ENCODE measurements around the gene DES. TPM values are rescaled to one million over a fixed set of nuclear protein-coding genes. Genes with fewer than 3 reads are reported as not detected.

The DES gene
- total RNA-seq, 1 experiment from 2014 or later, result 0.17 TPM

DNA sequence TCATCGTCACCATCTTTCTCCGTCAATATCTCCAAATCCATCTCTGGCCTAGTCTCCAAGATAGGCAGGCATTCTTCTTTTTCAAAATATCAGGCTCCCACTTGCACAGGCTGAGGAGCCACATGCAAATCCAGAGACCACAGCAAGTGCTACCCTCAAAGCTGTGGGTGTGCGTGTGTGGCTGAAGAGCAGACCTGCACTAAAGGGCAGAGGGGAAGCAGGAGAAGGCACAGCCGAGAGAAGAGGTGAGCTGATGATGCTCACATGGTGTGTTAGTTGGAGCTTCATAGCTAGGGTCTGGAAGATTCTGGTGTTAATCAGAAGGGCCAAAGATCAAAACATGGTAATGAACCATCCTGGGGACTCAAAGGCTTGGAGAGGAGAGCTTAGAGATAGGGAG, 20.3 kb downstream of the DES start:
- DNase-seq (ENCODE audit: low read depth), result no peak

DNA sequence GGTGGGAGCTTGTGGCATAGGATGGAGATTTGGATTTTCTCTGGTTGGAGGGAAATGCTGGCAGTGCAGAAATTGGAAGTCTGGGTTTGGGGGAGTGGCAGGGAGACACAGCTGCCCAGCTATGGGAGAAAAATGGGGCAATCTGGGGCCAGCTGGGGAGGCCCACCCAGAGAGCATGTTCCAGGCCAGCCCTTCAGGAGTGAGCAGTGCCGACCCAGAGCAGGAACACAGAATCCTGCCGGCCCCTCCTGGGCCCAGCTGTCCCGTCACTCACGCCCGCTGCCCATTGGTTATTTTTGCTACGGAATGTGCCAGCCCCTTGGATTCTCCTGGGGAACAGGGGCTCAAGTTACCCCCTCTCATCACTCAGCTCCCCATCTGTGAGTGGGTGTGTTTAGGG, 21.3 kb downstream of the DES start:
- DNase-seq (ENCODE audit: low read depth), result no peak

DNA sequence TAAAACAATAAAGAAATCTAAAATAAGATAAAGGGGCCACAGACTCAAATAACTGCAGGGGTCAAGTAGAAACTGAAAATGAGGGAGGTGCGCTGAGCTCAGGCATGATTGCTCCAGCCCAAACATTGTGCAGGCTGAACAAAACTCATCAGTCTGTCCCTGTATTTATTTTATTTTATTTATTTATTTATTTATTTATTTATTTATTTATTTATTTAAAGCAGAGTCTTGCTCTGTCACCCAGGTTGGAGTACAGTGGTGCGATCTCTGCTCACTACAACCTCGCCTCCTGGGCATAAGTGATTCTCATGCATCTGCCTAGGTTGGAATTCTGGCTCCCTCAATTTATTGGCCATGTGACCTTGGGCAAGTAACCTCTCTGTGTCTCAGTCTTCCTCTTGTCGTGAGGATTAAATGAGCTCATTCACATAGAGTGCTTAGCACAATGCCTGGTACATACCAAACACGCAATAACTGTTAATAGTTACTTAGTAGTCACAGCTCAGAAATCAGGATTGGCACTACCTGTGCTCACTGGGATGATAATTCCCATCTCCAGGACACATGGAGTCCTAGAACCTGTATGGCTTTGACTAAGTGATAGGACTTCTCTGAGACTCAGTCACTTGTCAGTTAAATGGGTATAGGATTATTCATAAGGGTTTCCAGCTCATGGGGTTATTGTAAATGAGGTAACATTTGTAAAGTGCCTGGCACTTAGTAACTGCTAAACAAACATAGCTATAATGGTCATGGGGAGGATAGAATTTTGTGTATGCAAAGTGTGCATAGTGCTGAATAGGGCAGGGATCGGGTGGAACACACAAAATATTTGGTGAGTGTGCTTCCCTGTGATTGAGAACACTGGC, 22.4 kb downstream of the DES start:
- no peak for DNase-seq (ENCODE audit: low read depth)

DNA sequence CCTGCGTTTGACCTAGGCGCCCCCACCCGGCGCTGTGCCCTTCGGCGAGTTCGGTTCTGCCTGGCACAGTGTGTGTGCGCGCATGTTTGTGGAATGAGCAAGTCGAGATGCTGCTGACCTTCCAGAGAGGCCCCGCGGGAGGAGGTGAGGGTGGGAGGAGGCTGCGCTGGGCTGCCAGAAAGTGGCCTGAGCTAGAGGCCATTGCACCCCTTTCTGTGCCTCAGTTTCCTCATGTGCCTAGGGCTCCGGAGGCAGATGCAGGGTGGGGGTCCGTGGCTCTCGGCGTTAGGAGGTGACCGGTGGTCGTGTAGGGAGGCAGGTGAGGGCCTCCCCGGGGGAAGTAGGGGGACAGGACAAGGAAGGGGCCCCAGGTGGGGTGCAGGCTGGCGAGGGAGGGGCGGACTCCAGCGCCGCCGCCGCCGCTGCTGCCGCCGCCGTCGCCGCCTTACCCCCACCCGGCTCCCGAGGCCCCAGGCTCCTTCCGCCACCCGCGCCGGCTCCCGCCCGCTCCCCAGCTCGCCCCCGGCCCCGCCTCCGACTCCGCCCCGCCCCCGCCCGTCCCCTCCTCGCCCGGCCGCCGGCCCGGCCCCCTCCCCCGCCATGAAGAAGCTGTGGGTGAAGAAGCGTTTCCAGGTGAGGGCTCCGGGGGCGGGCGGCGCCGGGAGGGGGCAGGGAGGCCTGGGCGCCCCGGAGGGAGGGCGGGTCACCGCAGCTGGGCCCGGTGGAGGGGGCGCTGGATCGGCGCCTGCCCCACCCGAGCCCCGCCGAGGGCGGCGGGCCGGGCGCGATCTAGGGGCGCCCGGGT, 23.5 kb downstream of the DES start:
- DNase-seq (ENCODE audit: low read depth), result peak; percentile 59

DNA sequence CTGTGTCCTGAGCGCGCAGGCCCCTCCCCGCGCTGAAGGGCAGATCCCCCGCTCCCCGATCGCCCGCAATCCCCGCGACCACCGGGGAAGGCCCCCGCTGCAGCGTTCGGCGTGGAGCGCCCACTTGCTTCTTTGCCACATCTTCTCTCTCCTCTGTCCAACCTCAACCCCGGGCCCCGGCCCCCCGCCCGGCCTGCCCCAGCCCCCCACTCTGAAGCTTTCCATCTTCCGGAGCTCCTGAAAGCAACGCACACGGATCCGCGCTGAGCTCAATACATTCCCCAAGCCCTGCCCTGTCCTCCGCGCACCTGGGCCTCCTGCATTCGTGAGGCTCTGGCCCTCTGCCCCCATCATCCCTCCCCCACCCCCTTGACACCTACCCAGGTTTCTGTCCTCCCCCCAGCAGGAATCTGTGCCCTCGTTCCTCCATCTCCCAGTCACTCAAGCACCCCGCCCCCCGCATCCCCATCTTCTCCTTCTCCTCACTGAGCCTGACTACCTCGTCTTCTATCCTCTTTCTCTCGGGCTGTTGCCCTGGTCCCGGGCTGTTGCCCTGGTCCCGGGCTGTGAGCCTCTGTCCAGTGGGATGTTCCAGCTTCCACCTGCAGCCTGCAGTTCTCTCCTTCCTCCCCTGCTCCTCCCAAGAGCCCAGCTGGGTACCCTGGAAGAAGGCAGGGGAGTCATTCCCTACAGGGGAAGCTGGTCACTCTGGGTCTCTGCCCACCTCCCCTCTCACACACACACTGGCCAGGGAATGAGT, 24.3 kb downstream of the DES start:
- DNase-seq (ENCODE audit: low read depth), result no peak

DNA sequence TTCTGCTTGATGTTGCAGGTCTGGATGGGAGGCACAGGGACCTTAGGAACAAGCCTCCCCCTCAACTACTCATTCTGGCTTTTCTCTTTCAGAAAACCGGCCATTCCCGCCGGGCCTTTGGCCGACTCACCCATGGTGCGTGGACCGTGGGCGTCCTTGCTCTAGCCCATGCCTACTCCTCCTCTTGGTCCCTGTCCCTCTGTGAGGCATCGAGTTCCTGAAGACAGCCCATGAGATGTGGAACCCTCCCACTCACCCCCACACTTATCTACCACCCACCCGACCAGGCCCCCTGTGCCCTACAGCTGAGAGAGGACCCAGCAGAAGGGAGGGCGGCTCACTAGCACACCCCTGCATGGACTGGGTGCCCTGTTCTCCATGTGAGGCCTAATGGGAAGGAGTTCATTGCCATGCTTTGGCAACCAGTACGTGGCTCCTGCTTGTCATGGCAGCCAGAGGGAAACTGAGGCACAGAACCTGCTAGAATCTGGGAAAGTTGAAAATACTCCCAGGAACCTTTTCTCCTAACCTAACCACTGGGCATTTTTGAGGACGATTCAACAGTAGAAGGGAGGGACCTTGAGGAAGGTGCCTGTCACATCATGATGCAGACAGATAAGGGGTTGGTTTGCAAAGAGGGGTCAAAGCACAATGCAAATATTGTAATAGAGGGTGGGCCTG, 25.0 kb downstream of the DES start:
- DNase-seq (ENCODE audit: low read depth), result no peak

DNA sequence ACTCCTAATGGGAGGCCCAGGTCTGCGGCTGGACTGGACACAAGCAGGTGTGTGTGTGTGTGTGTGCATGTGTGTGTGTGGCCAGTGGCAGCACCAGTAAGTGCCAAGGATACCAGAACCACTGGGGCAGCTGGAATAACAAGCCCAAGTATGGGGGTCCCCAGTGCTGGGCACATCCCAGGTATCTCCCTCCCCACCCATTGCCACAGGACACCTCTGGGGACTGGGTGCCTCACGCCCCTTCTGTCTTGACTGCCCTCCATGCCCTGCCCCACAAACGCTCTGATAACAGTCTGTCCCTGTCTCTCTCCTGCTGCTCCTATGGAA, 25.5 kb downstream of the DES start:
- DNase-seq (ENCODE audit: low read depth), result no peak

DNA sequence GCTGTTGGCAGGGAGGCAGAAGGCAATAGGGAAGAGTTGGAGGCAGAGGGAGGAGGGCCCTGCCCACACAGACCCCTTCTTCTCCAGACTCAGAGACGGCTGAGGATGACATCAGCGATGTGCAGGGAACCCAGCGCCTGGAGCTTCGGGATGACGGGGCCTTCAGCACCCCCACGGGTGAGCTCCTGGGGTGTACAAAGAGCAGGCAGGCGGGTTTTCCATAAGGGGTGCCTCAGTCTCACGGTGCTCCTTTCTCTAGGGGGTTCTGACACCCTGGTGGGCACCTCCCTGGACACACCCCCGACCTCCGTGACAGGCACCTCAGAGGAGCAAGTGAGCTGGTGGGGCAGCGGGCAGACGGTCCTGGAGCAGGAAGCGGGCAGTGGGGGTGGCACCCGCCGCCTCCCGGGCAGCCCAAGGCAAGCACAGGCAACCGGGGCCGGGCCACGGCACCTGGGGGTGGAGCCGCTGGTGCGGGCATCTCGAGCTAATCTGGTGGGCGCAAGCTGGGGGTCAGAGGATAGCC, 26.5 kb downstream of the DES start:
- DNase-seq (ENCODE audit: low read depth), result no peak

DNA sequence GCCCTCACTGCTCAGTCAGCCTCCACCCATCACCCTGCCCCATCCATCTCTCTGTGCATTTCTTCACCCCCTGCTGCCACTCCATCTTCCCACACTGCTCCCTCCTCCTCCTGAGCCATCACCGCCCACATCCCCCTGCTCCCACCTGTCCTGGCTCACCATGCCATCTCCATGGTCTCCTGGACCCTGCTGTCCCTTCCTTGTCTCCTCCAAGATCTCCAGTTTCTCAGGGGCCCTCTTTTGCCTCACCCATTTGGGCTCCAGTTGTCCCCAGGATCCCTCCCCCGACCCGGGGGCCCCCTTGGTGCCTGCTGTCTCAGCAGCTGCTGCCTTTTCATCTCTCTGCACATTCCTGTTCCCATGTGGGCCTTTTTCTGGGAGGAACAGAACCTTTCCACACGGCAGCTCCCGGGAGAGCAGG, 27.1 kb downstream of the DES start:
- DNase-seq (ENCODE audit: low read depth), result no peak

DNA sequence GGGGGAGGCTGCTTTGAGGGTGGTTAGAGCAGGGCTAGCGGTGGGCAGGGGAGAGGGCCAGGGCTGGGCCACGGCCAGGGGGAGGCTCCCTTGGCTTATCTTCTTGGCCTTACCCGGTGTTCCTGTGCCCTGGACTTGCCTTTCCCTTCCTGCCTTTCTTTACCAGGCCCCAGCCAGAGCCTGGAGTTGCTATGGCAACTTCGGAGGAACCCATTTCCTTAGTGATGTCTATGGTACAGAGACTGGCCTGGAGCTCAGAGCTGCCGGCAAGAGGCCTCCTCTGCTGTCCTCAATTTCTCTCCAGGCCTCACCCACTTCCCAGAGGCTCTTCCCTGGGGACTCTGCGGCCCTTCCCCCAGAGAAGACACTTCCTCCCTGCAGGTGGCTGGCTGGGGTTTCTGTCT, 27.9 kb downstream of the DES start:
- peak; percentile 57 for DNase-seq (ENCODE audit: low read depth)

DNA sequence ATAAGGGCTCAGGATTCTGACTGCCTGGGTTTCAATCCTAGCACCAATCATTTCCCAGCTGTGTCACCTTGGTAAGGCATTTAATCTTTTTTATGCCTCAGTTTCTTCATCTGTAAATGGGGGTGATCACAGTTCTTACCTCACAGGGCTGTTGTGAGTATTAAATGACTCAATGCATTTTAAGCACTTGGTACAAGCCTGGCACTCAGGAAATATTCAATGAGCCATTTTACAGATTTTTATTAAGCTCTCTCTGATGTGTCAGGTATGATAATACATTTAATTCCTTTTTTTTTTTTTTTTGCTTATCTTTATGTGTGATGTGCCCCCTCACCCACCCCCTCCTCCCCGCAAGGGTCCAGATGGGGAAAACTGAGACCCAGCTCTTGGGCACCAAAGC, 28.5 kb downstream of the DES start:
- DNase-seq (ENCODE audit: low read depth), result no peak

DNA sequence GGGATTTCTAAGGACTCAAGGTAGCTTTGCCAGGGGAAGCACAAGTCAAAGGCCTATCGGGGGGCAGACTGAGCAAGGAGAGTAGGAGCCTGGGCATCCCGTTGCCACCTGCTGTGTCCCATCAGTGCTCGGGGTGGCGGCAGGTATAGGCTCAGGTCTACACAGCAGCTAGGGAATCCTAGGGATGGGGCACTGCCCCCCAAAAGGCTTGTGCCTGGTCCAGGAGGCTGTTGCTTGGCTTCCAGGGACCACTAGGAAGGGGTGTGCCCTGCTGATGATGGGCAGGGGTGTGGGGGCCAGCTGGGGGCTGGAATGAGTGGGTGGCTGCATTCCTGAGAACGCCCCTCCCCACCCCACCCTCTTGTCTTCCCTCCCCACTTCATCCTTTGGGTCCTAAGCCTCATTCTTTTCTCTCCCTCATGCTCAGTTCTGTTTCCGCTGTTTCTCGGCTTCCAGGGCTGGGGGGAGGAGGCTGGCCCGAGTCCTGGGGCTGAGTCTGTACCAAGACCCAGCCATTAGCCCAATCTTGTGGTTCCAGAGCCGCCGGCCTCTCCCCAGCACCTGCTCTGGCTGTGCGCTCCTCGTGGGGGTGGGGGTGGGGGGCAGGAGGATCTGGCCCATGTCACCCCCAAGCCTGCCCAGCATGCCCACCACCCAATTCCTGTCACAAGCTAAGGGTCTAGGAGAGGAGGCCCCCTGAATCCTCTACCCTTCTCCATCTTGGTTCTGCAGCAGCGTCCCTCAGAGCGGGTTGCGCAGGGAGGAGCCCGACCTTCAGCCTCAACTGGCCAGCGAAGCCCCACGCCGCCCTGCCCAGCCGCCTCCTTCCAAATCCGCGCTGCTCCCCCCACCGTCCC, 29.3 kb downstream of the DES start:
- no peak for DNase-seq (ENCODE audit: low read depth)

DNA sequence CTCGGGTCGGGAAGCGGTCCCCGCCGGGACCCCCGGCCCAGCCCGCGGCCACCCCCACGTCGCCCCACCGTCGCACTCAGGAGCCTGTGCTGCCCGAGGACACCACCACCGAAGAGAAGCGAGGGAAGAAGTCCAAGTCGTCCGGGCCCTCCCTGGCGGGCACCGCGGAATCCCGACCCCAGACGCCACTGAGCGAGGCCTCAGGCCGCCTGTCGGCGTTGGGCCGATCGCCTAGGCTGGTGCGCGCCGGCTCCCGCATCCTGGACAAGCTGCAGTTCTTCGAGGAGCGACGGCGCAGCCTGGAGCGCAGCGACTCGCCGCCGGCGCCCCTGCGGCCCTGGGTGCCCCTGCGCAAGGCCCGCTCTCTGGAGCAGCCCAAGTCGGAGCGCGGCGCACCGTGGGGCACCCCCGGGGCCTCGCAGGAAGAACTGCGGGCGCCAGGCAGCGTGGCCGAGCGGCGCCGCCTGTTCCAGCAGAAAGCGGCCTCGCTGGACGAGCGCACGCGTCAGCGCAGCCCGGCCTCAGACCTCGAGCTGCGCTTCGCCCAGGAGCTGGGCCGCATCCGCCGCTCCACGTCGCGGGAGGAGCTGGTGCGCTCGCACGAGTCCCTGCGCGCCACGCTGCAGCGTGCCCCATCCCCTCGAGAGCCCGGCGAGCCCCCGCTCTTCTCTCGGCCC, 30.1 kb downstream of the DES start:
- no peak for DNase-seq (ENCODE audit: low read depth)

DNA sequence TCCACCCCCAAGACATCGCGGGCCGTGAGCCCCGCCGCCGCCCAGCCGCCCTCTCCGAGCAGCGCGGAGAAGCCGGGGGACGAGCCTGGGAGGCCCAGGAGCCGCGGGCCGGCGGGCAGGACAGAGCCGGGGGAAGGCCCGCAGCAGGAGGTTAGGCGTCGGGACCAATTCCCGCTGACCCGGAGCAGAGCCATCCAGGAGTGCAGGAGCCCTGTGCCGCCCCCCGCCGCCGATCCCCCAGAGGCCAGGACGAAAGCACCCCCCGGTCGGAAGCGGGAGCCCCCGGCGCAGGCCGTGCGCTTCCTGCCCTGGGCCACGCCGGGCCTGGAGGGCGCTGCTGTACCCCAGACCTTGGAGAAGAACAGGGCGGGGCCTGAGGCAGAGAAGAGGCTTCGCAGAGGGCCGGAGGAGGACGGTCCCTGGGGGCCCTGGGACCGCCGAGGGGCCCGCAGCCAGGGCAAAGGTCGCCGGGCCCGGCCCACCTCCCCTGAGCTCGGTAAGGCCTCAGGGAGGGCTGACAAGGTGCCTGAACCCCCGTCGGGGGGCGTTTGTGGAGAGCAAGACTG, 30.7 kb downstream of the DES start:
- DNase-seq (ENCODE audit: low read depth), result no peak

DNA sequence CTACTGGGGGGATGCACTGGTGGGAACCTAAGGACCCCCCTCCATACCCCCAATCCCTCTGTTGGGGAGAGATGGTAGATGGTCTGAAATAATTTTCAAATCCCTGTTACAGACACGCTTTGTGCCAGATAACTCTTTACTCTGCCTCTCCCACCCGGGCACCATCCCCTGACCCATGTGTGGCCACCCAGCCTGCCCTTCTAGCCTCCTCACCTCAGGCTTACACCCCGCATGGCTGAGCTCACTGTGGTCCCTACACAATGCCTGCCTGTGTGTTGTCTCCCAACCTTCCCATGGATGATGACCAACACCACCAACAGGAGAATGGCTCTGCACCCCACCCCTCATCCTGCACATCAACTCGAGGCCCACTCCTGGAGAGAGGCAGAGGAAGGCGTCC, 31.4 kb downstream of the DES start:
- DNase-seq (ENCODE audit: low read depth), result no peak

DNA sequence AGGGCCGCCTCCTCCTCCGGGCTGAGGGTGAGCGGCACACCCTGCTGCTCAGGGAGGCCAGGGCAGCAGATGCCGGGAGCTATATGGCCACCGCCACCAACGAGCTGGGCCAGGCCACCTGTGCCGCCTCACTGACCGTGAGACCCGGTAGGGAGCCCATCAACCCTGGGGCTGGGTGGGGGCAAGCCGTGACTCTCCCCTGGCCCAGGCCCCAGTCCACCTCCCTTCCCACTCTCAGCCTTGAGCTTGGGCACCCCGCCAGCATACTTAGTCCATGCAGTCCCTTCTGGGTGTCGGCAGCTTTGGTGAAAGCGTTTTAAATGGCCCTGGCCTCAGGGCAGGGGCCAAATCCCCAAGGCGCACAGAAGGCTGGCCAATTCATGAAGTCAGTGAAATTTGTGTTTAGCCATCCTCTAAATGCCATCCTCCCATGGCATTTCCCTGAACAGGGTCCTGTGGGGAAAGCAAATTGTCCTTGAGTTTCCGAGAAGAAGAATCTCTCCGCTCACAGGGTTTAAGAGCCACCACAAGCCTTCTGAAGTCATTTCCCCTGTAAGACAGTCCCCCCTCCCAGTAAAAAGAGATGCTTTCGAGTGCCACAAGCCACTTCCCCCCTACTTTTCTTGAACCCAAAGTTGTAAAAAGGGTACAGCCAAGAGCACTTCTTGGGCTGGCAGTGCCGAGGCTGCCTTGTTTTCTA, 33.6 kb downstream of the DES start:
- DNase-seq (ENCODE audit: low read depth), result peak; percentile 29

DNA sequence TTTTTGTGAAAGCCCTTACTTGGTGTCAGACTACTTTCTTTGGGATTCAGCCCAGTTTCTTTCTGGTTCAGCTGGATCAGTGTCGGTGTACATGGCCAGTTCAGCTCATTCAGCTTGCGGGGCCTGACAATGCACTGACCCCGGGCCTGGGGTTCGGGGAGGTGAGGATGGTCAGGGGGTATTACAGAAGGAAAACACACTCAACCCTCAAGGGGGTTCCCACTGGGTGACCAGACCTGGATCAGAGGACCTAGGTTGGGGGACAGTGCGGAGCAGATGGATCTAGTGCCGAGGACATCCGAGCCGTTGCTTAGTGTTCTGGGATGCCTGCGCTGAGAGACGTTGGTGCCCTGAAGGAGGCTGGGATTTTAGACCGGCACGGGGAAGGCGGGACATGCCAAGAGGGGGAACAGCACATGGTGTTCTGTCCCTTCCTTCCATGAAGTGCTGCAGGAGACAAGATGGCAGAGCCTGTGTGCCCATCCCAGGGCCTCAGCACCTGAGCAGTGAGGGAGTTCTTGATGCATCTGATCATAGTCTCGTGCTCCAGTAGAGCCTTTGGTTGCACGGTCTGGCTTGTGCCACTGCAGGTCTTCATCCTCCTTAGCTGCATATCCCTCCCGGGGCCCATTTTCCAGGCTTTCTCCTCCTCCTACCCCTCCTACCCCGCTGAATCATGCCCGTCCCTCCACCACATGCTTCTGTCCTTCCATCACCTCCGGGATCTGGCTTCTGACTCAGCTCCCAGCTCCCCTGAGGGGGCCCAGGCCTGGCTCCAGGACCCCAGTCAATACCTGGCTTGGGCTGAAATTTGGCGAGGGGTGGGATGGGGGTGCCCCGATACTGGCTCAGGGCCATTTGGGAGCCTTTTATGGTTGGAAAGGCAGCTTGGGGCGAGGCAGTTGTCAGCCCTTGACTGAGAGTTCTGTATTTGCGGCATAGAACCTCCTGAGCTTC, 34.5 kb downstream of the DES start:
- DNase-seq (ENCODE audit: low read depth), result peak; percentile 97
